ENCODE measurements around the gene SARNP.

Gene SARNP

GRCh38 chr12:55736780-55737580 lies 80.5 kb downstream of the SARNP start:
- H3K4me3 ChIP-seq (ENCODE audit: control insufficient read depth, low read depth, low read length) = no peak overlapping the region
- DNase-seq (ENCODE audit: low read depth) = no peak

GRCh38 chr12:55736076-55736475 lies 81.4 kb downstream of the SARNP start:
- no peak for DNase-seq (ENCODE audit: low read depth)
- no peak overlapping the region for H3K4me3 ChIP-seq (ENCODE audit: control insufficient read depth, low read depth, low read length)
- no peak for TF ChIP-seq CTCF (IDR thresholded peaks at IDR 0.05; ENCODE audit: control insufficient read depth, insufficient read depth, low read depth, low read length, missing control alignments)

More at GRCh38 chr12:55736780-55737580, 80.5 kb downstream of the SARNP start:
- TF ChIP-seq CTCF (IDR thresholded peaks at IDR 0.05; ENCODE audit: control insufficient read depth, insufficient read depth, low read depth, low read length, missing control alignments) = peak; percentile 95

- H3K4me3 ChIP-seq (ENCODE audit: control insufficient read depth, low read depth, low read length) = no peak overlapping the region
- TF ChIP-seq CTCF (IDR thresholded peaks at IDR 0.05; ENCODE audit: control insufficient read depth, insufficient read depth, low read depth, low read length, missing control alignments) = no peak
- DNase-seq (ENCODE audit: low read depth) = no peak
Measured at GRCh38 chr12:55734595-55734994, 82.9 kb downstream of the SARNP start.

- TF ChIP-seq CTCF (IDR thresholded peaks at IDR 0.05; ENCODE audit: control insufficient read depth, insufficient read depth, low read depth, low read length, missing control alignments) = no peak
- H3K4me3 ChIP-seq (ENCODE audit: control insufficient read depth, low read depth, low read length) = no peak overlapping the region
- no peak for DNase-seq (ENCODE audit: low read depth)
Measured at GRCh38 chr12:55733858-55734257, 83.7 kb downstream of the SARNP start.

- H3K4me3 ChIP-seq (ENCODE audit: control insufficient read depth, low read depth, low read length) = no peak overlapping the region
- TF ChIP-seq CTCF (IDR thresholded peaks at IDR 0.05; ENCODE audit: control insufficient read depth, insufficient read depth, low read depth, low read length, missing control alignments) = no peak
Measured at GRCh38 chr12:55733021-55733555, 84.4 kb downstream of the SARNP start.

GRCh38 chr12:55732288-55732687 lies 85.2 kb downstream of the SARNP start:
- no peak overlapping the region for H3K4me3 ChIP-seq (ENCODE audit: control insufficient read depth, low read depth, low read length)
- no peak for TF ChIP-seq CTCF (IDR thresholded peaks at IDR 0.05; ENCODE audit: control insufficient read depth, insufficient read depth, low read depth, low read length, missing control alignments)
- DNase-seq (ENCODE audit: low read depth) = no peak

More at GRCh38 chr12:55733021-55733555, 84.4 kb downstream of the SARNP start:
- no peak for DNase-seq (ENCODE audit: low read depth)
